CD4-positive, alpha-beta T cell treated with Interleukin-17A for 1 hour (primary cell): ENCODE results near the gene PRMT5.

ENCODE experiments used
- DNase-seq: peaks from one replicate; pipeline ENCODE4 v3.0.0-alpha.2; 2020

Gene PRMT5

DNA sequence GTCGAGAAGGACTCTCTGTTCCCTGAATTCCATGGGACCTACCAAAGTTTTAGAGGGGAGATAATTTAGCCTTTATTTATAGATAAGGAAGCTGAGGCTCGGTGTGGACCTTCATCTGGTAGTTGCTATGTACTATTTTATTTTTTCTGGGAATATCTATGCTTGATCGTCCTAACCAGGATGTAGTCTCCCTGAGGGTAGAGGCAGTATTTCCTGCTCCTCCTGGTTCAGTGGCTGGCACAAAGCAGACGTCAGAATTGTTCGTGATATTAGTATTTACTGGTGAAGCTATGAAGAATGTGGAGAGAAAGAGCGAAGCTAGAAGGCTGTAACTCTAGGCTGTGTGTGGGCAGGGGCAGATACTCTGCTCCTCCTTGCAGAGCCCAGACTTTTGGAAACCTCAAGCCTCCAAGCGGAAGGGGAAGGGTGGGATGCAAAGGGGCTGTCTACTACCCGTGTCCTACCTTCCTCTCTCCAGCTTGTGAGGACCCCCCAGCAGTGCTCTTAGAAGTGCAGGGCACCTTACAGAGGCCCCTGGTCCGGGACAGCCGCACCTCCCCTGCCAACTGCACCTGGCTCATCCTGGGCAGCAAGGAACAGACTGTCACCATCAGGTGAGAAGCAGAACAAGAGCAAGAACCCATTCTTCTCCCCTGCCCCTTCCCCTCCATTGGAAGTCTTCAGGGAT, 56.2 kb downstream of the PRMT5 start:
- DNase-seq = no peak

DNA sequence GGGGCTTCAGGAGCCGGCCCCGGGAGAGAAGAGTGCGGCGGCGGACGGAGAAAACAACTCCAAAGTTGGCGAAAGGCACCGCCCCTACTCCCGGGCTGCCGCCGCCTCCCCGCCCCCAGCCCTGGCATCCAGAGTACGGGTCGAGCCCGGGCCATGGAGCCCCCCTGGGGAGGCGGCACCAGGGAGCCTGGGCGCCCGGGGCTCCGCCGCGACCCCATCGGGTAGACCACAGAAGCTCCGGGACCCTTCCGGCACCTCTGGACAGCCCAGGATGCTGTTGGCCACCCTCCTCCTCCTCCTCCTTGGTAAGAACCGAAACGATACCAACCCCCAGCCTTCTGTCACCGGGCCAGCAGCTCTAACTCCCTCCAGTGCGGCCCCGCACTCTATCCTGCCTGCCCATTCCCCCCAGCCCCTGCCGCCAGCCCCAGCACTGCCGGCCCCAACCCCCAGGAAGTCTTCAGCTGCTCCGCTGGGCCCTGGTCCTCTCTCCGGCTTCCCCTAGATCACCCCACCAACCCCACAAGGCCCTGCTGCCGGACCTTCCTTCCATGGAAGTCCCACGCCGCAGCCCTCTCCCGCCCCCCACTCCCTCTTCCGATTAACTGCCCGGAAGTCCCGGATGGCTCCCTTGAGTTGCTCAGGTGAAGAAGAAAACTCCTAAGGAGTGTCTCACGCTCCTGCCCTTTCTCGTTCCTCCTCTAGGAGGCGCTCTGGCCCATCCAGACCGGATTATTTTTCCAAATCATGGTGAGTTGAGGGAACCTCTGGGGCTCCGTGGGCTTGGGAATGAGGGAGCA, 56.9 kb downstream of the PRMT5 start:
- peak; percentile 82 for DNase-seq

DNA sequence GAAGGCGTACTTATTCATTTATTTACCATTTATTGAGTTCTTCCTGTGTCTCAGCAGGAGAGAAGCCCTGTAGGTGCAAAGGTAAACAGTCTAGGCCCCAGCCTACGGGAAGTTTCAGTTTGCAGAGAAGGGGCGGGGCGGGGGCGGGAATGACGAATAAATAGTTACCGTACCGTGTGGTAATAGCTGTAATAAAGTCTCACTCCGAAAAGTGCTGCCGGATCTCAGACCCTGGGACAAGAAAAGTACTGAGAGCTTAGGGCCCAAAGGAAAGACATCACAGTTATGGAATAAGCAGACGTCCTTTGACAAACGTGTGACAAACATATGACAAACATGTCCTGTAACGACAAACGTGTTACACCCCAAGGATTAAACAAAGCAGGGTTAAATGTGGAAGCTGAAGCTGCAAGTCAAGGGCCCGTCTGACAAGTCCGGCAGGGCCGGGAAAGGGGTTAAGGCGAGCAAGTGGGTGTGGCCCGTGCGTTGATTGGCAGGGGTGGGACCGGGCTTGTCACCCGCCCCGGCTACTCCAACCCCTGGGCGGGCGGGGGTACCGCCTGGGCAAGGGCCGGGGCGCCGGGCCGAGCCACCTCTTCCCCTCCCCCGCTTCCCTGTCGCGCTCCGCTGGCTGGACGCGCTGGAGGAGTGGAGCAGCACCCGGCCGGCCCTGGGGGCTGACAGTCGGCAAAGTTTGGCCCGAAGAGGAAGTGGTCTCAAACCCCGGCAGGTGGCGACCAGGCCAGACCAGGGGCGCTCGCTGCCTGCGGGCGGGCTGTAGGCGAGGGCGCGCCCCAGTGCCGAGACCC, 57.7 kb downstream of the PRMT5 start, which contains the start of gene LRP10:
Gene LRP10, plus strand, starts transcription at position 517 of the 809 bp plus-strand sequence. CDS start 564 bp downstream, outside the sequence.
- peak; percentile 89 for DNase-seq

DNA sequence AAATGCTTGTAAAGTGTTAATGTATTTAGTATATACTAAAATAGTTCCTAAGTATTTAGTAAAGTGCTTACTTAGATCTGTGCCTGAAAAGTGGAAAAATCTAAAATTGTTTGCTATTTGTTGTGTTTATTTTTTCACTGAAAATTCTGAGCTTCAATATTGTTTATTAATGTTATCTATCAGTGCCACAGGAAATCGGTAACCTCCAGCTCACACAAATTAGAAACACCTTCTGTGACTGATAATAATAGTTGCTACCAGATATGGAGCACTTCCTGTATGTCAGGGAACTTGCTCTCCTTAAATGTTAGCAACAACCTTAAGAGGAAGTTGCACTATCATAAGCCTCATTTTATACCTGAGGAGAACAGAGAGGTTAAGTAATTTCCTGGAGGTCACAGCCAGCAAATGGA, 58.4 kb downstream of the PRMT5 start:
- DNase-seq = no peak
